Fibroblast of pulmonary artery (primary cell): ENCODE data around the gene BAIAP3.

Source experiments
- DNase-seq: peaks from one replicate; pipeline ENCODE4 v3.0.0-alpha.2; 2010; ENCODE audit warnings: low read depth
- H3K4me3 ChIP-seq: replicated peaks from 2 replicates; pipeline ENCODE4 v1.5.1; 2011; ENCODE audit warnings: low read depth, mild to moderate bottlenecking, control low read depth, low read length, moderate library complexity
- TF ChIP-seq, protein P1 (sequence below): IDR thresholded peaks from 2 replicates; pipeline ENCODE4 v1.5.1; 2011; ENCODE audit warnings: mild to moderate bottlenecking, control low read depth, low read length, inconsistent platforms; ENCODE audit errors: missing control alignments

Gene BAIAP3

DNA sequence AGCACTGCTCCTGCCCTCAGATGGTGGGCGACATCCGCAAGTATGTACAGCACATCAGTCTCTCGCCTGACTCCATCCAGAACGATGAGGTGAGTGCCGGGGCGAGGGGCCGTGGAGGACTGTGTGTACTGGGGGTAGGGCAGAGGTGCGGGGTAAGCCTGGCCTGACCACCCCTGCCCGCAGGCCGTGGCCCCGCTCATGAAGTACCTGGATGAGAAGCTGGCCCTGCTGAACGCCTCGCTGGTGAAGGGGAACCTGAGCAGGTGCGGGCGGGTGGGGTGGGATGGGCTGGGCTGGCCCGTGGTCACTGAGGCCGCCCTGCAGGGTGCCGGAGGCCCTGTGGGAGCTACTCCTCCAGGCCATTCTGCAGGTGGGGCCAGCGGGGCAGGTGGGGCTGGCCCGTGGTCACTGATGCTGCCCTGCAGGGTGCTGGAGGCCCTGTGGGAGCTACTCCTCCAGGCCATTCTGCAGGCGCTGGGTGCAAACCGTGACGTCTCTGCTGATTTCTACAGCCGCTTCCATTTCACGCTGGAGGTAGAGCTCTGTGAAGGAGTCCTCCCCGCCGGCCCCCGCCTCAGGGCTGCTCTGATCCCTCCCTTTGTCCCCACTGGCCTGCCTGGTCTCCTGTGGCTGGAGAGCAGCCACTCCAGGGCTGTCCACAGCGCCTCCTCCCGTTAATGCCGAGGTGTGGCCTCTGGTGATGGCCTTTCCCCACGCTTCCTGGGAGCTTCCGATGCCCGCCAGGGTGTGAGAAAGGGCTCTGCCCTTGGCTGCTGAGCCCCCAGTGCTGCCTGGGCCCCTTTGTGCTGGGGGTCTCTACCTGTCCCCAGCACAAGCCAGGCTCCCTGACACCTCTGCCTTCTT, 13.2 kb downstream of the BAIAP3 start:
- no peak for DNase-seq
- H3K4me3 ChIP-seq, result no peak overlapping the region
- TF ChIP-seq, protein P1, sequence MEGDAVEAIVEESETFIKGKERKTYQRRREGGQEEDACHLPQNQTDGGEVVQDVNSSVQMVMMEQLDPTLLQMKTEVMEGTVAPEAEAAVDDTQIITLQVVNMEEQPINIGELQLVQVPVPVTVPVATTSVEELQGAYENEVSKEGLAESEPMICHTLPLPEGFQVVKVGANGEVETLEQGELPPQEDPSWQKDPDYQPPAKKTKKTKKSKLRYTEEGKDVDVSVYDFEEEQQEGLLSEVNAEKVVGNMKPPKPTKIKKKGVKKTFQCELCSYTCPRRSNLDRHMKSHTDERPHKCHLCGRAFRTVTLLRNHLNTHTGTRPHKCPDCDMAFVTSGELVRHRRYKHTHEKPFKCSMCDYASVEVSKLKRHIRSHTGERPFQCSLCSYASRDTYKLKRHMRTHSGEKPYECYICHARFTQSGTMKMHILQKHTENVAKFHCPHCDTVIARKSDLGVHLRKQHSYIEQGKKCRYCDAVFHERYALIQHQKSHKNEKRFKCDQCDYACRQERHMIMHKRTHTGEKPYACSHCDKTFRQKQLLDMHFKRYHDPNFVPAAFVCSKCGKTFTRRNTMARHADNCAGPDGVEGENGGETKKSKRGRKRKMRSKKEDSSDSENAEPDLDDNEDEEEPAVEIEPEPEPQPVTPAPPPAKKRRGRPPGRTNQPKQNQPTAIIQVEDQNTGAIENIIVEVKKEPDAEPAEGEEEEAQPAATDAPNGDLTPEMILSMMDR, result no peak

- no peak for DNase-seq
- no peak overlapping the region for H3K4me3 ChIP-seq
- TF ChIP-seq, protein P1, result no peak
These were observed 13.9 kb downstream of the BAIAP3 start for GRCh38 chr16:1347286-1347855.

- no peak overlapping the region for H3K4me3 ChIP-seq
- TF ChIP-seq, protein P1, result no peak
- no peak for DNase-seq
These were observed 14.5 kb downstream of the BAIAP3 start for GRCh38 chr16:1347962-1348361.

GRCh38 chr16:1348441-1348840, 15.0 kb downstream of the BAIAP3 start:
- TF ChIP-seq, protein P1, result no peak
- no peak for DNase-seq
- H3K4me3 ChIP-seq, result no peak overlapping the region

GRCh38 chr16:1348926-1349325, 15.5 kb downstream of the BAIAP3 start:
- no peak for DNase-seq
- no peak overlapping the region for H3K4me3 ChIP-seq
- TF ChIP-seq, protein P1, result no peak

DNA sequence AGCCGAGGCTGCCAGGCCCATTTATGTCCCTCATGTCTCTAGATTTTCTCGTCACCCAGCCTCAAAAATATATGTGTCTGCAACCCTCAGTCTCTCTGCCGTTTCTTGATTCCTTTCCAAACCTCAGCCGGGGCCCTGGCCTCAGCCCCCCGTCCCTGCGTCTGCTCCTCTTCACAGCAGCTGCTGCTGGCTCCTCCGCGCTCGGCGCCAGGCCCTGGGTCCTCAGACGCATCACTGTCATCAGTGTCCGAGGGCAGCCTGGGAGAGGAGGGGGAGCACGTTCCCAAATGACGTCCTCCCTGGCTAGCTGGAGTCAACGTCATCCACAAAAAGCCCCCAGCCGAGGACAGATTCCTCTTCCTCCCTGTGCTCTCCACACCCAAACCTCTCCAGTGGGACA, 15.9 kb downstream of the BAIAP3 start:
- no peak for DNase-seq
- no peak overlapping the region for H3K4me3 ChIP-seq
- TF ChIP-seq, protein P1, result no peak
